Stomach (tissue), 9 donors: ENCODE measurements around the gene RPP25L. TPM values are rescaled to one million over a fixed set of nuclear protein-coding genes. Genes with fewer than 3 reads are reported as not detected.

ENCODE experiments used
- DNase-seq, 2 donors: peaks; one replicate each; pipeline versions ENCODE4 v3.0.0 to v3.0.0-alpha.2; 2013 to 2019
- H3K27ac ChIP-seq, 5 donors: fragments of 200-600 bp in 4 of 5; sonication (generic) in 4 of 5; one replicate each; pipeline ENCODE4 v1.5.1; 2013 to 2019; ENCODE audit warnings: mild to moderate bottlenecking in 1 of 5, moderate library complexity in 1 of 5
- H3K27me3 ChIP-seq, 3 donors: fragments of 200-600 bp; sonication (generic); one replicate each; pipeline ENCODE4 v1.5.1; 2017 to 2019; ENCODE audit warnings: mixed run types in 1 of 3
- H3K36me3 ChIP-seq, 4 donors: fragments of 200-600 bp; sonication (generic); 1 replicate in 3 of 4; 2 replicates in 1 of 4; pipeline ENCODE4 v1.5.1; 2016 to 2019
- H3K4me1 ChIP-seq, 4 donors: fragments of 200-600 bp; sonication (generic); one replicate each; pipeline ENCODE4 v1.5.1; 2016 to 2019
- H3K4me3 ChIP-seq, 4 donors: fragments of 200-600 bp; sonication (generic) in 3 of 4; one replicate each; pipeline ENCODE4 v1.5.1; 2016 to 2019; ENCODE audit warnings: mild to moderate bottlenecking in 1 of 4
- H3K9me3 ChIP-seq, 4 donors: fragments of 200-600 bp; sonication (generic); one replicate each; pipeline ENCODE4 v1.5.1; 2016 to 2019
- EP300 ChIP-seq: sonication (generic); formaldehyde crosslinking; IDR thresholded peaks from one replicate; pipeline ENCODE4 v1.6.1; 2017; ENCODE audit warnings: antibody characterized with exemption
- POLR2A ChIP-seq, 4 donors: fragments of 450-650 bp; IDR thresholded peaks; one replicate each; pipeline ENCODE4 v1.6.1; 2016; ENCODE audit warnings: antibody characterized with exemption in 4 of 4, control low read depth in 2 of 4, mild to moderate bottlenecking in 1 of 4, moderate library complexity in 1 of 4
- POLR2AphosphoS5 ChIP-seq, 3 donors: sonication (generic); formaldehyde crosslinking; IDR thresholded peaks; one replicate each; pipeline ENCODE4 v1.6.1; 2016; ENCODE audit warnings: antibody characterized with exemption in 3 of 3
- WGBS, 5 donors: extraction: QIAGEN DNeasy Blood & Tissue Kit in 3 of 5; methylation state at CpG; one replicate each; pipeline versions ENCODE4 v1.1.5 to v1.1.7; 2013 to 2018; 5-methylcytosine and 5-hydroxymethylcytosine counted together
- intact Hi-C: fragments of 100-400 bp; cut with DNase I; formaldehyde crosslinking; loops from one replicate; pipeline ENCODE4 v1.15.1; 2023; ENCODE audit warnings: low total_unique reads
- polyA plus RNA-seq, 3 donors: library from polyadenylated mRNA; stranded (reverse); fragments of 200-250 nt; gene quantifications; one replicate each; pipeline ENCODE4 v1.2.3, GENCODE V29; 2013
- total RNA-seq, 5 donors: library from RNA; depleted of rRNA; stranded (reverse); fragments of >200 nt; gene quantifications; one replicate each; pipeline versions ENCODE4 v1.1.0 to v1.2.3, GENCODE V29; 2014 to 2016
- TF ChIP-seq, protein P1 (sequence below), 7 experiments: fragments of 450-650 bp in 4 of 7; fragments of 200-600 bp in 3 of 7; sonication (generic) in 3 of 7; IDR thresholded peaks; one replicate each; pipeline ENCODE4 v1.5.1; 2016 to 2019; ENCODE audit warnings: antibody characterized with exemption in 7 of 7, control low read depth in 2 of 7, mild to moderate bottlenecking in 1 of 7
- donor health status: healthy with polysubstance abuse.
- donor health status: Bipolar disorder and iron deficiency.
- donor health status: healthy.

RPP25L gene
- total and polyA plus RNA-seq, 8 donors: 2.9 to 49.5 (median 33.4) TPM

DNA sequence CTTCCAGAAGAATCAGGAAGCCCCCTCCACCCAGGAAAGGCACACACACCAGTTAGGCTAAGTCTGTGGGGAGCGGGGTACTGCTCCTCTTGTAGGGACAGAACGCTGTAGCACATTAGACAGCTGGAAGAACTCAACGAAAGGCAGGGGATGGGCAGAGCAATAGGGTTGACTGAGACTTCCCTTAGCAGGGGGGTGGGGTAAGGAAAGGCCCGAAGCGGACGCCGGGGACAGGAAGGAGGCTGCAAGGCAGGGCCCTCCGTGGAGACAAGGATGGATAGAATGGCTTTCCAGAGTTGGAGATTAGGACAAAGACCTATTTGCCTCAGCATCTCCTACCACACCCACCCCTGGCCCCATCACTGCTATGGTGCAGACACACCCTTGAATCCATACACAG is 36.7 kb downstream of the RPP25L start:
- peaks cover 0 to 74% (median 42%) of the 10 kb centered on the region in 3 donors for H3K27me3 ChIP-seq
- H3K4me3 ChIP-seq: no peak overlapping the region
- no peaks in the 10 kb centered on the region for H3K36me3 ChIP-seq
- peak in 1 of 2 donors; percentile 68 for DNase-seq
- WGBS, 5 donors: 39 to 54% (median 48%) methylated on average over 8 of the region's 8 CpGs
- TF ChIP-seq, protein P1, sequence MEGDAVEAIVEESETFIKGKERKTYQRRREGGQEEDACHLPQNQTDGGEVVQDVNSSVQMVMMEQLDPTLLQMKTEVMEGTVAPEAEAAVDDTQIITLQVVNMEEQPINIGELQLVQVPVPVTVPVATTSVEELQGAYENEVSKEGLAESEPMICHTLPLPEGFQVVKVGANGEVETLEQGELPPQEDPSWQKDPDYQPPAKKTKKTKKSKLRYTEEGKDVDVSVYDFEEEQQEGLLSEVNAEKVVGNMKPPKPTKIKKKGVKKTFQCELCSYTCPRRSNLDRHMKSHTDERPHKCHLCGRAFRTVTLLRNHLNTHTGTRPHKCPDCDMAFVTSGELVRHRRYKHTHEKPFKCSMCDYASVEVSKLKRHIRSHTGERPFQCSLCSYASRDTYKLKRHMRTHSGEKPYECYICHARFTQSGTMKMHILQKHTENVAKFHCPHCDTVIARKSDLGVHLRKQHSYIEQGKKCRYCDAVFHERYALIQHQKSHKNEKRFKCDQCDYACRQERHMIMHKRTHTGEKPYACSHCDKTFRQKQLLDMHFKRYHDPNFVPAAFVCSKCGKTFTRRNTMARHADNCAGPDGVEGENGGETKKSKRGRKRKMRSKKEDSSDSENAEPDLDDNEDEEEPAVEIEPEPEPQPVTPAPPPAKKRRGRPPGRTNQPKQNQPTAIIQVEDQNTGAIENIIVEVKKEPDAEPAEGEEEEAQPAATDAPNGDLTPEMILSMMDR (IDR thresholded peaks at IDR 0.05): no peak
- no peak for TF ChIP-seq POLR2AphosphoS5 (IDR thresholded peaks at IDR 0.05)
- TF ChIP-seq EP300: no peak
- no peak for TF ChIP-seq POLR2A (IDR thresholded peaks at IDR 0.05)
- no peak overlapping the region for H3K27ac ChIP-seq
- no peaks in the 10 kb centered on the region for H3K9me3 ChIP-seq
- peaks cover 11 to 38% (median 27%) of the 10 kb centered on the region in 4 donors for H3K4me1 ChIP-seq
- intact Hi-C loops: no loop called here

- H3K4me3 ChIP-seq: no peak overlapping the region
- H3K36me3 ChIP-seq: no peaks in the 10 kb centered on the region
- TF ChIP-seq EP300 (no peak), POLR2A (IDR thresholded peaks at IDR 0.05) (no peak), POLR2AphosphoS5 (IDR thresholded peaks at IDR 0.05) (no peak)
- TF ChIP-seq, protein P1 (IDR thresholded peaks at IDR 0.05): no peak
- intact Hi-C loops: no loop called here
- H3K27ac ChIP-seq: no peak overlapping the region
- H3K27me3 ChIP-seq: peaks cover 0 to 67% (median 36%) of the 10 kb centered on the region in 3 donors
- no peak for DNase-seq
- H3K4me1 ChIP-seq: peaks cover 11 to 40% (median 28%) of the 10 kb centered on the region in 4 donors
- WGBS, 5 donors: 87 to 97% (median 93%) methylated on average over 8 to 12 of the region's 12 CpGs
- H3K9me3 ChIP-seq: no peaks in the 10 kb centered on the region
Observed at GRCh38 chr9:34574571-34574970, 37.3 kb downstream of the RPP25L start.

DNA sequence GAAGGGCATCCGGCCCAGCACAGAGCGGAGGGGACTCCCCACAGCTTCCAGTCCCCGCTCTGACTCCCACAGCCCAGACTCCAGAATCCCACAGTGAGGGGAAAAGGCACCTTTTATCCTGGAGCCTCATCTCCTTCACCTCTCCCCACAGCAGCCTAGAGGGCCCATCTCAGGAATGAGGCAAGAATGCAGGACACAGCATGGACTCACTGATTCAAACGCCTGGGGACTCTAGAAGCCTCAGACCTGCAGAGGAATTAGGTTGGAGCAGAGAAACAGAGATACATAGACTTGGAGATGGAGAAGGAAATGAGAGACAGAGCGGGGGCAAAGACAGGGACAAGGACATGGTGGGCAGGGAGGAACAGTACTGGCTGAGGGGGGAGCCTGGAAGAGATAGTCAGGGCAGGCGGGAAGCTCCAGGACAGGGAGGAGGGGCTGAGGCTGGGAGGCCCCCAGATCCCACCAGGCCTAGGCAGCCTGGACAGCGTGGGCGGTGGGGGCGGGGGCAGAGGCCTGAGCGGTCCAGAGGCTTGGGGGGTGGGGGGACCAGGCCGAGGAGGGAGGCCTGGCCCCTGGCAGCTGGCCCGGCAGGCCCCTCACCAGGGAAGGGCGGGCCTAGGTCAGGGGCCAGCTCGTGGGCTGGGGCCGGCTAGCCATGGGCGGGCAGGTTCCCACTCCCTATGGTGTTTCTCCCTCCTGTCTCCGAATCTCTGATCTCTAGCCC is 38.1 kb downstream of the RPP25L start:
- intact Hi-C loops: no loop called here
- no peak overlapping the region for H3K27ac ChIP-seq
- peaks cover 11 to 32% (median 20%) of the 10 kb centered on the region in 4 donors for H3K4me1 ChIP-seq
- no peak overlapping the region for H3K4me3 ChIP-seq
- no peaks in the 10 kb centered on the region for H3K36me3 ChIP-seq
- WGBS, 5 donors: 77 to 87% (median 84%) methylated on average over 12 to 17 of the region's 17 CpGs
- TF ChIP-seq, protein P1 (IDR thresholded peaks at IDR 0.05): no peak
- TF ChIP-seq POLR2A (IDR thresholded peaks at IDR 0.05) (no peak), POLR2AphosphoS5 (IDR thresholded peaks at IDR 0.05) (no peak), EP300 (no peak)
- no peaks in the 10 kb centered on the region for H3K9me3 ChIP-seq
- peak in 1 of 2 donors; percentile 48 for DNase-seq
- peaks cover 0 to 61% (median 28%) of the 10 kb centered on the region in 3 donors for H3K27me3 ChIP-seq

- TF ChIP-seq POLR2A (IDR thresholded peaks at IDR 0.05) (no peak), POLR2AphosphoS5 (IDR thresholded peaks at IDR 0.05) (no peak), EP300 (no peak)
- TF ChIP-seq, protein P1 (IDR thresholded peaks at IDR 0.05): no peak
- WGBS, 5 donors: 71 to 86% (median 76%) methylated on average over 6 of the region's 6 CpGs
- Histone ChIP-seq H3K36me3 (no peaks in the 10 kb centered on the region), H3K4me1 (peaks cover 2 to 23% (median 9%) of the 10 kb centered on the region in 4 donors), H3K27me3 (peaks cover 0 to 61% (median 16%) of the 10 kb centered on the region in 3 donors), H3K4me3 (no peak overlapping the region), H3K27ac (no peak overlapping the region), H3K9me3 (no peaks in the 10 kb centered on the region)
- no peak for DNase-seq
- intact Hi-C loops: no loop called here
Observed at GRCh38 chr9:34572628-34573027, 39.3 kb downstream of the RPP25L start.
